Measurements from ENCODE around the gene CDKN2AIP.

CDKN2AIP gene

GRCh38 chr4:183495184-183495583 is 50.7 kb downstream of the CDKN2AIP start:
- DNase-seq (ENCODE audit: low read depth in 2 of 2) = no peak

All from fibroblast of skin of left biceps (primary cell).